ENCODE data around the gene DNAJC5. TPM values are rescaled to one million over a fixed set of nuclear protein-coding genes. Genes with fewer than 3 reads are reported as not detected.
"Not testable (repeated sequence)": the region's sequence is repeated elsewhere in the genome, so short reads cannot be mapped to it uniquely, and the experiment has no call there.

The DNAJC5 gene
- total RNA-seq, 1 experiment from 2014 or later: 48.5 TPM

- peaks cover 23% of the 10 kb centered on the region for H3K4me1 ChIP-seq (replicated peaks)
- 0 out of 2 replicates have a peak, but pooled peaks cover 3% of the 10 kb centered on the region for H3K9me3 ChIP-seq (replicated peaks)
- no peak for DNase-seq (ENCODE audit: low read depth in 1 of 2, low spot score in 2 of 2)
- no peaks in the 10 kb centered on the region for H3K27me3 ChIP-seq (replicated peaks)
- H3K4me3 ChIP-seq: no peak overlapping the region
- no peak overlapping the region for H3K27ac ChIP-seq
- peaks cover 56% of the 10 kb centered on the region for H3K36me3 ChIP-seq
Measured at GRCh38 chr20:63958964-63959698, 64.2 kb downstream of the DNAJC5 start.

- no peak overlapping the region for H3K27ac ChIP-seq
- H3K4me3 ChIP-seq: no peak overlapping the region
- no peak for DNase-seq (ENCODE audit: low read depth in 1 of 2, low spot score in 2 of 2)
- H3K27me3 ChIP-seq (replicated peaks): no peaks in the 10 kb centered on the region
- H3K9me3 ChIP-seq (replicated peaks): 0 out of 2 replicates have a peak, but pooled peaks cover 3% of the 10 kb centered on the region
- peaks cover 17% of the 10 kb centered on the region for H3K4me1 ChIP-seq (replicated peaks)
- peaks cover 61% of the 10 kb centered on the region for H3K36me3 ChIP-seq
Measured at GRCh38 chr20:63959699-63960075, 64.8 kb downstream of the DNAJC5 start.

- not testable (repeated sequence) for H3K27me3 ChIP-seq (replicated peaks); H3K4me3 ChIP-seq; H3K27ac ChIP-seq; DNase-seq (ENCODE audit: low read depth in 1 of 2, low spot score in 2 of 2); H3K9me3 ChIP-seq (replicated peaks)
- H3K36me3 ChIP-seq: peaks cover 55% of the 10 kb centered on the region
- peaks cover 12% of the 10 kb centered on the region for H3K4me1 ChIP-seq (replicated peaks)
Measured at GRCh38 chr20:63960654-63961621, 66.0 kb downstream of the DNAJC5 start.

GRCh38 chr20:63961664-63962425 is 66.9 kb downstream of the DNAJC5 start:
- H3K4me3 ChIP-seq: no peak overlapping the region
- peaks cover 6% of the 10 kb centered on the region for H3K4me1 ChIP-seq (replicated peaks)
- no peaks in the 10 kb centered on the region for H3K9me3 ChIP-seq (replicated peaks)
- H3K27ac ChIP-seq: no peak overlapping the region
- H3K36me3 ChIP-seq: peaks cover 61% of the 10 kb centered on the region
- no peaks in the 10 kb centered on the region for H3K27me3 ChIP-seq (replicated peaks)
- DNase-seq (ENCODE audit: low read depth in 1 of 2, low spot score in 2 of 2): no peak

- H3K4me1 ChIP-seq (replicated peaks): no peaks in the 10 kb centered on the region
- no peak overlapping the region for H3K27ac ChIP-seq
- DNase-seq (ENCODE audit: low read depth in 1 of 2, low spot score in 2 of 2): no peak
- H3K9me3 ChIP-seq (replicated peaks): no peaks in the 10 kb centered on the region
- no peak overlapping the region for H3K4me3 ChIP-seq
- no peaks in the 10 kb centered on the region for H3K27me3 ChIP-seq (replicated peaks)
- peaks cover 64% of the 10 kb centered on the region for H3K36me3 ChIP-seq
Measured at GRCh38 chr20:63962426-63963347, 67.8 kb downstream of the DNAJC5 start.

GRCh38 chr20:63963348-63963741 is 68.4 kb downstream of the DNAJC5 start:
- Histone ChIP-seq H3K27ac (no peak overlapping the region), H3K4me3 (no peak overlapping the region), H3K27me3 (replicated peaks) (no peaks in the 10 kb centered on the region), H3K4me1 (replicated peaks) (no peaks in the 10 kb centered on the region), H3K9me3 (replicated peaks) (no peaks in the 10 kb centered on the region), H3K36me3 (peaks cover 71% of the 10 kb centered on the region)
- DNase-seq (ENCODE audit: low read depth in 1 of 2, low spot score in 2 of 2): no peak

GRCh38 chr20:63963784-63964301 is 68.9 kb downstream of the DNAJC5 start:
- peaks cover 75% of the 10 kb centered on the region for H3K36me3 ChIP-seq
- H3K27me3 ChIP-seq (replicated peaks): no peaks in the 10 kb centered on the region
- H3K4me1 ChIP-seq (replicated peaks): peaks cover 5% of the 10 kb centered on the region
- H3K4me3 ChIP-seq: no peak overlapping the region
- H3K9me3 ChIP-seq (replicated peaks): no peaks in the 10 kb centered on the region
- DNase-seq (ENCODE audit: low read depth in 1 of 2, low spot score in 2 of 2): no peak
- no peak overlapping the region for H3K27ac ChIP-seq

- peaks cover 9% of the 10 kb centered on the region for H3K4me1 ChIP-seq (replicated peaks)
- peaks cover 74% of the 10 kb centered on the region for H3K36me3 ChIP-seq
- H3K4me3 ChIP-seq: no peak overlapping the region
- no peak for DNase-seq (ENCODE audit: low read depth in 1 of 2, low spot score in 2 of 2)
- H3K9me3 ChIP-seq (replicated peaks): no peaks in the 10 kb centered on the region
- no peaks in the 10 kb centered on the region for H3K27me3 ChIP-seq (replicated peaks)
- no peak overlapping the region for H3K27ac ChIP-seq
Measured at GRCh38 chr20:63964412-63964811, 69.5 kb downstream of the DNAJC5 start.

GRCh38 chr20:63966172-63966943 is 71.4 kb downstream of the DNAJC5 start:
- DNase-seq (ENCODE audit: low read depth in 1 of 2, low spot score in 2 of 2): no peak
- no peaks in the 10 kb centered on the region for H3K27me3 ChIP-seq (replicated peaks)
- H3K4me3 ChIP-seq: no peak overlapping the region
- no peak overlapping the region for H3K27ac ChIP-seq
- peaks cover 69% of the 10 kb centered on the region for H3K36me3 ChIP-seq
- 0 out of 2 replicates have a peak, but pooled peaks cover 2% of the 10 kb centered on the region for H3K9me3 ChIP-seq (replicated peaks)
- peaks cover 14% of the 10 kb centered on the region for H3K4me1 ChIP-seq (replicated peaks)

GRCh38 chr20:63966944-63967322 is 72.0 kb downstream of the DNAJC5 start:
- no peak overlapping the region for H3K4me3 ChIP-seq
- 0 out of 2 replicates have a peak, but pooled peaks cover 2% of the 10 kb centered on the region for H3K9me3 ChIP-seq (replicated peaks)
- peaks cover 63% of the 10 kb centered on the region for H3K36me3 ChIP-seq

GRCh38 chr20:63967330-63968135 is 72.6 kb downstream of the DNAJC5 start:
- H3K36me3 ChIP-seq: peaks cover 57% of the 10 kb centered on the region
- 0 out of 2 replicates have a peak, but pooled peaks cover 2% of the 10 kb centered on the region for H3K9me3 ChIP-seq (replicated peaks)
- DNase-seq (ENCODE audit: low read depth in 1 of 2, low spot score in 2 of 2): no peak
- H3K4me3 ChIP-seq: no peak overlapping the region
- no peak overlapping the region for H3K27ac ChIP-seq
- H3K4me1 ChIP-seq (replicated peaks): peaks cover 14% of the 10 kb centered on the region
- no peaks in the 10 kb centered on the region for H3K27me3 ChIP-seq (replicated peaks)

More at GRCh38 chr20:63966944-63967322, 72.0 kb downstream of the DNAJC5 start:
- Histone ChIP-seq H3K27ac (no peak overlapping the region), H3K27me3 (replicated peaks) (no peaks in the 10 kb centered on the region), H3K4me1 (replicated peaks) (peaks cover 14% of the 10 kb centered on the region)
- DNase-seq (ENCODE audit: low read depth in 1 of 2, low spot score in 2 of 2): no peak

Measured in SJSA1 (cell line).